HG03103 (cell line): Measurements from ENCODE around the gene ABCC6.
"Not testable (repeated sequence)": the region's sequence is repeated elsewhere in the genome, so short reads cannot be mapped to it uniquely, and the experiment has no call there.

Experiments used
- ATAC-seq: cut with Tn5 transposase; IDR thresholded peaks from one replicate; pipeline ENCODE4 v1.9.1; 2021; ENCODE audit warnings: low read depth; ENCODE audit not compliant: unreplicated experiment

ABCC6 gene

DNA sequence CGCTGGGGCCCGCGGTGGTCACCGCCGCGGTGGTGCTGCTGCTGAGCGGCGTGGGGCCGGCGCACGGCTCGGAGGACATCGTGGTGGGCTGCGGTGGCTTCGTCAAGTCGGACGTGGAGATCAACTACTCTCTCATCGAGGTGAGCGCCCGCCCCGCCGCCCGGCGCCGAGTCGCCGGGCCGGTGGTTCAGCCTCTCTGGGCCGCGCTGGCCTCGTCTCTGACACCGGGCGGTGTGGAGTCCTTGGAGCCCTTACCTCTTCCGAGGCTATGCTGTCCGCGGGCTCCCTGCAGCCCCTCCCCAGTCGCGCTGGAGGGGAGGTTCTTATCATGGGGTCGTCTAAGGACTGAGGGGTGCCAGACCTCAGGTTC, 9.4 kb upstream of the ABCC6 start:
- ATAC-seq, result peak; percentile 41

- not testable (repeated sequence) for ATAC-seq
These were observed 458 bp upstream of the ABCC6 start for GRCh38 chr16:16223662-16224241.

DNA sequence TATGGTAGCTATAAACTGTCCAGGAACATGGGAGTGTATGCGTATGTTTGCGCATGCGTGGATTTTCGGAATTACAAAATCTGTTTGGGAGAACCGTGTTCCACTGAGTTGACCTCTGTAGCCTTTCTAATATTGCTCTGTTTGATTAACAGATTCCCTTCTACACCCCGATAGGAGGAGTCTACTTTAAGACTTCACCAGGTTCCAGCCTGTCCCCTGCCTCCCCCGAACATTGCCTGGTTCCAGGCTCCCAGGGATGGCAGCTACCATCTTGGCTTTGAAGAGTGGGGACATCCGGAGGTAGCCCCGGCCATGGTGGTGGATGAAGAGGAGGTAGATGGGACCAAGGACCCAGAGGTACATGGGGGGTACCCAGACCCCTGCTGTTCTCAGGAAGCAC, 1.9 kb downstream of the ABCC6 start:
- not testable (repeated sequence) for ATAC-seq

- not testable (repeated sequence) for ATAC-seq
These were observed 2.8 kb downstream of the ABCC6 start for GRCh38 chr16:16220449-16220848.

DNA sequence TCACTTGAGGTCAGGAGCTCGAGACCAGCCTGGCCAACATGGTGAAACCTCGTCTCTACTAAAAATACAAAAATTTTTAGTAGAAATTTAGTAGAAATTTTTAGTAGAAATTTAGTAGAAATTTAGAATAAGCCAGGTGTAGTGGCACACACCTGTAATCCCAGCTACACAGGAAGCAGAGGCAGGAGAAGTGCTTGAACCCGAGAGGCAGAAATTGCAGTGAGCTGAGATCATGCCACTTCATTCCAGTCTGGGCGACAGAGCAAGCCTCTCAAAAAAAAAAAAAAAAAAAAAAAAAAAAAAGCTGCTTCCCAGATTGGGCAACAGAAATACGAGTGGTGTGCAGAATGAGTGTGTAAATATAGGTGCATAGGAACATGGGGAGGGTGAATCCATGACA, 4.5 kb downstream of the ABCC6 start:
- not testable (repeated sequence) for ATAC-seq

DNA sequence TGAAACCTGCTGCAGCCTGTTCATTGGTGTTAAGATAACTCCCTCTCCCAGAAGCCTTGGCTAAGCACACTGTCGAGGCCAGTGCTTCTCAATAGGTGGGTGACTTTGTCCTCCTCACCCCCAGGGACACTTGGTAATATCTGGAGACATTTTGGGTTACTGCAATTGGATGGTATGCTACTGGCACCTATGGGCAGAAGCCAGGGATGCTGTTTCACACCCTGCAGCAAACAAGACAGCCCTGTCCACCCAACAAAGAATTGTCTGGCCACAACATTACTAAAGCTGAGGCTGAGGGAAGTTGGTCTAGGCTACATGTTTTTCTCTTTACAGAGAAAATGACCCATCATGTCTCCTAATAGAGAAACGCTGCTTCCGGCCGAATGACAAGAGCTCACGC, 4.9 kb downstream of the ABCC6 start:
- not testable (repeated sequence) for ATAC-seq

DNA sequence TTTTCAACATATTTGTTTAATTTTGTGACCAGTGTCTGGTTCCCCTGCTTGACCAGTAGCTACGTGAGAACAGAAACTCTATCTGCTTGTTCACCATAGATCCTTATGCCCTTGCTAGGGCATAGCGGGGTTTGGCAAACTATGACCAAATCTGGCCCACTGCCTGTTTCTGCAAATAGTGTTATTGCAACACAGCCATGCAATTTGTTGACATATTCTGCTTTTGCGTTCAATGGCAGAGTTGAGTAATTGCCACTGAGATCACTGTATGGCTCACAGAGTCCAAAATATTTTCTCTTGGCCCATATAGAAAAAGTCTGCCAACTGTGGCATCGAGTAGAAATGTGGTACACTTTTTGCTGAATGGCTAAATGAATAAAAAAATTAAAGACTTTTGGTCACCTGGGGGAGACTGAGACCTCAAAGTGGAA, 9.4 kb downstream of the ABCC6 start:
- ATAC-seq, result not testable (repeated sequence)

DNA sequence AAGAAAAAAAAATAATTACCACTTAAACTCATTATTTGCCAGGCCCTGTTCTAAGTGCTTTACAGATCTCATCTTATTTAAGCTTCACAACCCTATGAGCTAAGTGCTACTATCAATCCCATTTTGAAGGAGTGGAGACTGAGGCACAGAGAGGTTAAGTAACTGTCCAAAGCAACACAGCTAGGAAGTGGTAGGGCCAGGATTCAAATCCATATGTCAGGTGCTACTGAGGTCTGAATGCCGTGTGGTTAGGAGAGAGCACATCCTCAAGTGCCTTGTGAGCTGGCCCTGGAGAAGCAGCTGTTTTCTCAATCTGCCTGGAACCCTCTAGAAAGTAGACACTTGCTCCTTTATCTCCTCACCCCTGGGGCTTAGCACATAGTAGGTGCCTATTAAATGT, 11.9 kb downstream of the ABCC6 start:
- ATAC-seq, result not testable (repeated sequence)

DNA sequence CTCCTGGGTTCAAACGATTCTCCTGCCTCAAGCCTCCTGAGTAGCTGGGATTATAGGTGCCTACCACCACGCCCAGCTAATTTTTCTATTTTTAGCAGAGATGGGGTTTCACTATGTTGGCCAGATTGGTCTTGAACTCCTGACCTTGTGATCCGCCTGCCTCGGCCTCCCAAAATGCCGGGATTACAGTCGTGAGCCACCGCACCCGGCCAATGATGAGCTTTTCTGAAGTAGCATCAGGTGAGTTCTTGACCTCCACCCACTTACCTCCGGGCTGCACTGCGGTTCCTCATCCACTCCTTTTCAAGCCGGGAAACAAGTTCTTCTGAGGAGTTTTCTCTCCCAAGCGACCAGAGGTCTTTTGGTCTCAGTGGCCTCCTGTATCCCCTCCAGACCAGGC, 14.8 kb downstream of the ABCC6 start:
- not testable (repeated sequence) for ATAC-seq

GRCh38 chr16:16207787-16208334, 15.4 kb downstream of the ABCC6 start:
- not testable (repeated sequence) for ATAC-seq

DNA sequence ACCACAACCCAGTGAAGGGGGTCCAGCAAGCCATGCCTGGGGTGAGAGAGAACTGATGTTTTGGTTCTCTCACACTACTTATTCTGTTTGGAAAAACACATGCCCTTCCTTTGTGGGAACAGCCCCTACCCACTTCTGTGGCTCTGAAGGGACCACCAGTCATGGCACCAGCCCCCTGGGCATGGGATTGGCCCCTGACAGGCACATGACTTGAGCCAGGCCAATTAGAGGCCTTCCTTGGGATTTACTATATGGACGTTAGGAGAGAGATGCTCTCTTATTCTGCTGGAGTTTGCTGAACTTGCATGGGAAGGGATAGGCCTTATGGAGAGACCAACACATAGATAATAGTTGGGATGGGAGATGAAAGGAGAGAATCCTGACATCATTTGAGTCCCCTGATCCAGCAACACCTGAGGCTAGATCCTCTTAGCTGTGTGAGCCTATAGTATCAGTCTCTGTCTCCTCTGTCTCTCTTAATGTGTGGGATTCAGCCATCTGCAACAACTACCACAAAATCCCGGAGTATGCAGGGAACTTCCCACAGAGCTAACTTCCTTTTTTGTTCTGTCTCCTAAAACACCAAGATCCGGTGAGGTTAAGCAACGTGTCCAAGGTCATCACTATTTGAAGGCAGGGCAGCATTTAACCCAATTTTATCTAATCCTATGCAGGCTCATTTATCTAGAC, 16.1 kb downstream of the ABCC6 start:
- not testable (repeated sequence) for ATAC-seq

- ATAC-seq, result not testable (repeated sequence)
These were observed 17.4 kb downstream of the ABCC6 start for GRCh38 chr16:16205864-16206263.

DNA sequence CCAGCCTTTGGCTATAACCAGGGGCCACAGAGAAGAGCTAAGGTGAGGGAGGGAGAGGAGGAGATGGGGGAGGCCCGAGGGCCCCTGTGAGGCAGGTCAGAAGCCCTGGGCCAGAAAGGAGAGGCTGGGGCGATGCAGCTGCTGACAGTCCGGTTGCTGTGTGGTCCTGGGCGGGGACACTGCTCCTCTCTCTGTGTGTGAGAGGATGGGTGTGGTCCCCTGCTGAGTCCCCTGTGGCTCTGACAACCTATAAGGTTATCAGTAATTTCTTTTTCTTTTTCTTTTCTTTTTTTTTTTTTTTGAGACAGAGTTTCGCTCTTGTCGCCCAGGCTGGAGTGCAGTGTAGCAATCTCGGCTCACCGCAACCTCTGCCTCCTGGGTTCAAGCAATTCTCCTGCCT, 18.7 kb downstream of the ABCC6 start:
- ATAC-seq, result not testable (repeated sequence)

DNA sequence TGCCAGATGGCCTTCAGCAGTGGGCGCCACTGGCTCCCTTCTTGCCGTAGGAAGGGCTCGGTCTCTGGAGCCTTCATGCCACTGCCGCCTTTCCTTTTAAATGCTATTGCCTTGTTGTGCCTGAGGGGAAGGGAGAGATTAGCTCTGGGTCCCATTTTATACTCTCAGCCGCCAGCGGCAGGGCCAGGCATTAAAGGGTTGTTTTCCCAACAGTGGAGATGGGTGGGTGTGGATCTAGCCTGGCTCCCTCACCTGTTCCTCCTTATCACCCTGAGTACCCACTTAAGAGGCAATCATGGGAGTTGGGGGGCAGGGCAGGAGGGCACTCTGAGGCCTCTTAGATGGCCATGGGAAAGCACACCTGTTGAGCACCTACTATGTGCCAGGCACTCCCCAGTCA, 19.8 kb downstream of the ABCC6 start:
- ATAC-seq, result not testable (repeated sequence)

DNA sequence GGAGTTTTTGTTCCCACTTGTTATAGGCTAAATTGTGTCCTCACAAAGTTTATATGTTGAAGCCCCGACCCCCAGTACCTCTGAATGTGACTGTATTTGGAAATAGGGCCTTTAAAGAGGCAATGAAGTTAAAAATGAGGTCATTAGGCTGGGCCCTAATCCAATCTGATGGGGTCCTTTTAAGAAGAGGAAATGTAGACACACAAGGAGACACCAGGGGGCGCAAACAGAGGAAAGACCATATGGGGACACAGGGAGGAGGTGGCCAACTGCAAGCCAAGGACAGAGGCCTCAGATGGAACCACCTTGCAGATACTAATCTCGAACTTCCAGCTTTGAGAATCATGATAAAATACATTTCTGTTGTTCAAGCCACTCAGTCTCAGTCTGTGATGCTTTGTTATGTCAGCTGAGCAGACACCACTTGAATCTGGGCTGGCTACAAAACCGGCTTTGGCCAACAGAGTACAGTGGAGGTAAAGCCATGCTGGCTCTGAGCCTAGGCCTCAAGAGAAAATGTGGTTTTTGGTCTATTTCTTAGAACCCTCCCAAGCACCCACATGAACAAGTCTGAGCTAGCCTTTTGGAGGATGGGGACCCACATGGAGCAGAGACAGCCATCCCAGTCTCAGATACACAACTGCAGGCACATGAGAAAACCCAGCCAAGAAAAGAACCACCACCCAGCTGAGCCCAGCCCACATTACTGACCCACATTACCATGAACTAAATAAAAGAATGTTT, 20.7 kb downstream of the ABCC6 start:
- ATAC-seq, result not testable (repeated sequence)

- not testable (repeated sequence) for ATAC-seq
These were observed 21.4 kb downstream of the ABCC6 start for GRCh38 chr16:16201880-16202279.

DNA sequence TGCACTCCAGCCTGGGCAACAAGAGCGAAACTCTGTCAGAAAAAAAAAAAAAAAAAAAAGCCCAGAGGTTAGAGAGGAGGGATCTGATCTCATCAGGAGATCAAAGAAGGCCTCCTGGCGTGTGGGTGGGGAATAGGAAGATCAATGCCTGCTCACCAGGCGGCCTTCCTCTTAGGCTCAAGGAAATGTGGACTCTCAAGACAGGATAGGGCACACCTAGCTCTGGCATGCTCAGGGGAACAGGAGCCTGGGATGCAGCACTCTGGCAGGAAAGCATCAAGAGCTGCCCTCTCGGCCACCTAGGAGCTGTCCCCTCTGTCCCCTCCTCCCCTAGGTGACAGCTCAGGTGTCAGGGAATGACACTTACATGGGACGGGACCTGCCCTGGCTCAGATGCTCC, 22.9 kb downstream of the ABCC6 start:
- ATAC-seq, result not testable (repeated sequence)

- ATAC-seq, result not testable (repeated sequence)
These were observed 23.9 kb downstream of the ABCC6 start for GRCh38 chr16:16199428-16199827.

DNA sequence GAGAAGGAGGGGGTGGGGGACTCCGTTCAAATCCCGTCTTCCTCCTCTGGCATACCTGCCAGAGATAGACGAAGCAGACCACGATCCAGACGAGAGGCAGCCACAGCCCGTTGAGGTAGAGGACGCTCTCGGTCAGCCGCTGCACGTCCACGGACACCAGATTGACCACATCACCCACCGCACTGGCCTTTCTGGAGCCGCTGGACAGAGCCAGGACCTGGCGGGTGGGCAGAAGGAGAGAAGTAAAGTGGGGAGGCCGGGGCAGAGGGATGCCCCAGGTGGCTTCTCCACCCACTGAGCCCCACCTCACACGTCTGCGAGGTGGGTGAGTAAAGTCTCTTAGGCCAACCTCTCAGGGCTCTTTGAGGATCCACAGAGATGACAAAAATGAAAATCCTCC, 25.3 kb downstream of the ABCC6 start:
- no peak for ATAC-seq

DNA sequence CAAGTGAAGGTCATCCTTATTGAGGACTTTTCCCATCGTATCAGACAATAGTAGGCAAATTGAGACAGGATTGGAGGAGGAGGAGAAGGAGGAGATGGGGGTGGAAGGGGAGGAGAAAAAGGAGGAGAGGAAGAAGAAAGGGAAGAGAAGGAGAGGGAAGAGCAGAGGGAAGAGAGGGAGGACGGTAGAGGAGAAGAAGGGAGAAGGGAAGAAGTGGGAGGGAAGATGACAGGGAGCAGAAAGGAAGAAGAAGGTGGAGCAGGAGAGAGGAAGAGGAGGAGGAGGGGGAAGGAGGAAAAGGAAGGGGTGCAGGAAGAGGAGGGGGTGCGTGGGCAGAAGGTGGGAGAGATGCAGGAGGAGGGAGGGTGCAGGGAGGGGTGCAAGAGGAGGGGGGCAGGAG, 26.0 kb downstream of the ABCC6 start:
- ATAC-seq, result no peak

DNA sequence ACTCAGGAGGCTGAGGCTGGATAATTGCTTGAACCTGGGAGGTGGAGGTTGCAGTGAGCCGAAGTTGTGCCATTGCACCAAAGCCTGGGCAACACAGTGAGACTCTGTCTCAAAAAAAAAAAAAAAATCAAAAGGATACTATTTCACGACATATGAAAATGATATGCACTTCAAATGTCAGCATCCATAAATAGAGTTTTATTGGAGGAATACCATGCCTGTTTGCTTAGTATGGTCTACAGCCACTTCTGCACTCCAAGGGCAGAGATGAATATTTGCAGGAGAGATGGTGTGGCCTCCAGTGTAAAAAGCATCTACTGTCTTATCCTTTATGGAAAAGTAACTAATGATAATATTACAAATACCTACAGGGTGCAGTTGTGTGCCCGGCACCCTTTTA, 27.2 kb downstream of the ABCC6 start:
- no peak for ATAC-seq
